GM12872 (cell line): ENCODE data around the gene CKAP2.

Source experiments
- CTCF ChIP-seq: IDR thresholded peaks from 3 replicates; pipeline ENCODE4 v1.5.1; 2011; ENCODE audit warnings: low read depth, mild to moderate bottlenecking, low read length, moderate library complexity; ENCODE audit not compliant: insufficient read depth

The CKAP2 gene, protein sequence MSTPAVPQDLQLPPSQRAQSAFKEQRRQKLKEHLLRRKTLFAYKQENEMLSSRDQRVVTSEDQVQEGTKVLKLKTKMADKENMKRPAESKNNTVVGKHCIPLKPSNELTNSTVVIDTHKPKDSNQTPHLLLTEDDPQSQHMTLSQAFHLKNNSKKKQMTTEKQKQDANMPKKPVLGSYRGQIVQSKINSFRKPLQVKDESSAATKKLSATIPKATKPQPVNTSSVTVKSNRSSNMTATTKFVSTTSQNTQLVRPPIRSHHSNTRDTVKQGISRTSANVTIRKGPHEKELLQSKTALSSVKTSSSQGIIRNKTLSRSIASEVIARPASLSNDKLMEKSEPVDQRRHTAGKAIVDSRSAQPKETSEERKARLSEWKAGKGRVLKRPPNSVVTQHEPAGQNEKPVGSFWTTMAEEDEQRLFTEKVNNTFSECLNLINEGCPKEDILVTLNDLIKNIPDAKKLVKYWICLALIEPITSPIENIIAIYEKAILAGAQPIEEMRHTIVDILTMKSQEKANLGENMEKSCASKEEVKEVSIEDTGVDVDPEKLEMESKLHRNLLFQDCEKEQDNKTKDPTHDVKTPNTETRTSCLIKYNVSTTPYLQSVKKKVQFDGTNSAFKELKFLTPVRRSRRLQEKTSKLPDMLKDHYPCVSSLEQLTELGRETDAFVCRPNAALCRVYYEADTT

GRCh38 chr13:52454820-52455676 is at the start of gene CKAP2:
Gene CKAP2, plus strand, starts transcription at chr13:52455478. Its CDS starts 79 bp downstream, at chr13:52455557.
- TF ChIP-seq CTCF, result no peak

DNA sequence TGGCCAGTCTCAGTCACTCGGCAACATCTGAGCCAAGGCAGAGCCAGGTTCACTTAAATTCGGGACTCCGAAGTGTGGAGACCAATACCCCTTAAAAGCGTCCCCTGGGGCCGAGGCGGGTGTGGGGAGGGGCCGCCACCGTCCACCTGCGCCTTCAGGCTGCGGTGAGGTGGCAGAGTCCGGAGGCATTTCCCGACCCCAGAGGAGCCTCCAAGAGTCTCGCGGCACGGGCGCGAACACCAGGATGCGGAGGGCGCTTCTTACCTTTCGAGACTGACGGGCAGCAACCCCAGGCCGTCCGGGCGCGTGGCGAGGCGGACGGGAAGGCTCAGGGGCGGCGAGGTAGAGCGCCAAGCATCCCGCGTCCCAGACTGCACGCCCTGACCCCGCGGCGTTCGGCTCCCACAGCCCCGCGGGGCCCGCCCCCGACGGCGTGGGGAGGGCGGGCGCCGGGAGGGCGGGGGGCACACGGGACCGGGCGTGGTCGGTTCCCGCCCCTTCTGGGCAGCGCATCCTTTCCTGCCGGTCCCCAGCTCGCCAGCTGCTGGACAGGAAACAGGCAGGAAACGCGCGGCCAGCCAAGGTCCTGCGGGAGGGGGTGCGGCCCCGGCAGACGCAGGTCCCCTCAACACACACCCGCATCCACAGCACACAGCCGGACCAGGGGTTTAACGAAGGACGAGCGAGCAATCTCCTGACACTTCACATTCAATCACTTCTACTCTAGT is 49.3 kb upstream of the CKAP2 start, which contains the start of gene THSD1:
Gene THSD1 (minus strand): TSS at position 406 of the 728 bp plus-strand sequence. CDS start 3,572 bp downstream, outside the sequence.
- TF ChIP-seq CTCF, result no peak

- TF ChIP-seq CTCF, result no peak
Measured at GRCh38 chr13:52406629-52407028, 48.6 kb upstream of the CKAP2 start.

GRCh38 chr13:52411629-52412028 is 43.6 kb upstream of the CKAP2 start:
- no peak for TF ChIP-seq CTCF

GRCh38 chr13:52412128-52412527 is 43.1 kb upstream of the CKAP2 start:
- no peak for TF ChIP-seq CTCF

- no peak for TF ChIP-seq CTCF
Measured at GRCh38 chr13:52414051-52414450, 41.2 kb upstream of the CKAP2 start.
